Mesothelial cell of epicardium (in vitro differentiated cells): ENCODE results near the gene KSR1. TPM values are rescaled to one million over a fixed set of nuclear protein-coding genes. Genes with fewer than 3 reads are reported as not detected.

Experiments used
- DNase-seq, 2 experiments: peaks; one replicate each; pipeline ENCODE4 v3.0.0; 2021; ENCODE audit warnings: low spot score in 2 of 2; ENCODE audit not compliant: unreplicated experiment in 2 of 2
- H3K27ac Mint-ChIP-seq: 2 replicates; pipeline ENCODE4 v1.8.0; 2021; ENCODE audit warnings: mixed read lengths
- H3K27me3 Mint-ChIP-seq: 2 replicates; pipeline ENCODE4 v1.8.0; 2021; ENCODE audit warnings: low read depth, mixed read lengths
- H3K36me3 Mint-ChIP-seq: 2 replicates; pipeline ENCODE4 v1.8.0; 2021; ENCODE audit warnings: mixed read lengths
- H3K4me1 Mint-ChIP-seq: 2 replicates; pipeline ENCODE4 v1.8.0; 2021; ENCODE audit warnings: mixed read lengths
- H3K4me3 Mint-ChIP-seq: 2 replicates; pipeline ENCODE4 v1.8.0; 2021; ENCODE audit warnings: mild to moderate bottlenecking, moderate library complexity, mixed read lengths
- H3K9me3 Mint-ChIP-seq: 2 replicates; pipeline ENCODE4 v1.8.0; 2021; ENCODE audit warnings: mixed read lengths
- total RNA-seq: library from RNA; stranded (reverse); gene quantifications from 3 replicates; pipeline ENCODE4 v1.2.1, GENCODE V29; 2021
- TF ChIP-seq, protein P1 (sequence below): fragments of 200-600 bp; sonication (generic); IDR thresholded peaks from one replicate; pipeline ENCODE4 v1.5.0; 2021; ENCODE audit warnings: antibody characterized with exemption; ENCODE audit not compliant: unreplicated experiment

The KSR1 gene
- total RNA-seq, 1 donor from 2014 or later: 69.4 TPM

DNA sequence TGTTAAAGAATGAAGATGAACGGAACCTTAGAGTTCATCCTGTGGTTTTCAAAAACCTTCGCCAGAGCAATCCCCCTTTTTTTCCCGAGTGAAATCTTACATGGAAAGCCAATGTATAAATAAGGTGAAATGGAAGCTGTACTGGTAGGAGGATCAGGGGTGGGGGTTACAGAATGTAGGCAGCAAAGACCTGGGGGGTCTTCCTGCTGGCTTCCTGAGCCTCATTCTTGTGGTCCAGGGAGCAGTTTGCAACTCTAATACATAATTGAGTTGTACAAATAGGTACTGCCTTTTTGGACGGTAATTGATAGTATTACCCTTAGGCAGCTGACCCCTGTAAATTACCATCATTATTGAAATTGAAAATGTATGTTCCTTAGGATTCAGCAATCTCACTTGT lies 34.1 kb downstream of the KSR1 start:
- Mint-ChIP-seq H3K27ac (no peak overlapping the region), H3K27me3 (no peaks in the 10 kb centered on the region), H3K4me3 (no peak overlapping the region), H3K36me3 (peaks cover 3% of the 10 kb centered on the region), H3K9me3 (no peaks in the 10 kb centered on the region), H3K4me1 (peaks cover 45% of the 10 kb centered on the region)
- no peak for DNase-seq
- TF ChIP-seq, protein P1, sequence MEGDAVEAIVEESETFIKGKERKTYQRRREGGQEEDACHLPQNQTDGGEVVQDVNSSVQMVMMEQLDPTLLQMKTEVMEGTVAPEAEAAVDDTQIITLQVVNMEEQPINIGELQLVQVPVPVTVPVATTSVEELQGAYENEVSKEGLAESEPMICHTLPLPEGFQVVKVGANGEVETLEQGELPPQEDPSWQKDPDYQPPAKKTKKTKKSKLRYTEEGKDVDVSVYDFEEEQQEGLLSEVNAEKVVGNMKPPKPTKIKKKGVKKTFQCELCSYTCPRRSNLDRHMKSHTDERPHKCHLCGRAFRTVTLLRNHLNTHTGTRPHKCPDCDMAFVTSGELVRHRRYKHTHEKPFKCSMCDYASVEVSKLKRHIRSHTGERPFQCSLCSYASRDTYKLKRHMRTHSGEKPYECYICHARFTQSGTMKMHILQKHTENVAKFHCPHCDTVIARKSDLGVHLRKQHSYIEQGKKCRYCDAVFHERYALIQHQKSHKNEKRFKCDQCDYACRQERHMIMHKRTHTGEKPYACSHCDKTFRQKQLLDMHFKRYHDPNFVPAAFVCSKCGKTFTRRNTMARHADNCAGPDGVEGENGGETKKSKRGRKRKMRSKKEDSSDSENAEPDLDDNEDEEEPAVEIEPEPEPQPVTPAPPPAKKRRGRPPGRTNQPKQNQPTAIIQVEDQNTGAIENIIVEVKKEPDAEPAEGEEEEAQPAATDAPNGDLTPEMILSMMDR: no peak

DNA sequence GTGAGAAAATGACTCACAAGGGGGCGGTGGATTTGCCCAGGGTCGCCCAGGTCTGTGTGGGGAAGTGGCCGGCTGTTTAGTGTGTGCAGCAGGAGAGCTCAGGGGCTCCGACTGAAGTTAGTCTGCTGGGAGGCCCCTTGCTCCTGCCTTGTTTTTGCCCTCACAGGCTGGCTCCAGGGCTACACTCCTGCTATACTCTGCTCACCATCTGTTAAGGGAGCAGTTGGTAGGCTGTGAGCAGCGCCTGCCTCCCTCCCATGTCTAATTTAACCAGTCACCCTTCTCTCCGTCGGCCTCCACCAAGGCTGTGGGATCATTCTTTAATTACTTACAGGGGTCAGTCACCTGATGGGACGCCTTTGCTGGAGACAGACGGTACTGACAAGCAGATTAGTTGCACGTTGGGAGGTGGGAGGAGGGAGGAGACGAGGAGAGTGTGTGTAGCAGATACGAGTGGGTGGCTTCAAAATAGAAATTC lies 35.5 kb downstream of the KSR1 start:
- Mint-ChIP-seq H3K36me3 (peaks cover 3% of the 10 kb centered on the region), H3K4me3 (no peak overlapping the region), H3K27me3 (no peaks in the 10 kb centered on the region), H3K4me1 (peaks cover 56% of the 10 kb centered on the region), H3K9me3 (no peaks in the 10 kb centered on the region), H3K27ac (peak overlapping the region; percentile 12)
- TF ChIP-seq, protein P1: no peak
- no peak for DNase-seq

DNA sequence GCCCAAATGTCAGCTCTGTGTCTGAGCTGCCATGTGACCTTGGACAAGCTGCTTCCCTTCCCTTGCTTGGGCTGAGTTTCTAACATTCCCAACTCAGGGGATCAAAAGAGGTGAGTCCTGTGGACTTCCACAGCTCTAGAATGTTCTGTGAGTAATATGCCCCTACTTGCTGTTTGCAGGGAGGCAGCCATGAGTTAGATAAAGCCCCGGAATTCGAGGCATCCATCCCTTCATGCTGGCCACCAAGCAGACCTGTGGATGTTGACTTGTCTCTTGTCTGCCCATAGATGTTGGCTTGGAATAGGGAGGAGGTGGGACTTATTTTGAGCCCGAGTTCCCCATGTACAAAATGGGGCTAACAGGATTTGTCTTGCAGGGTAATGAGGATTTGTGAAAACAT lies 36.2 kb downstream of the KSR1 start:
- TF ChIP-seq, protein P1: no peak
- Mint-ChIP-seq H3K9me3 (no peaks in the 10 kb centered on the region), H3K36me3 (peaks cover 3% of the 10 kb centered on the region), H3K27me3 (no peaks in the 10 kb centered on the region), H3K4me3 (no peak overlapping the region), H3K4me1 (peaks cover 62% of the 10 kb centered on the region), H3K27ac (no peak overlapping the region)
- no peak for DNase-seq

DNA sequence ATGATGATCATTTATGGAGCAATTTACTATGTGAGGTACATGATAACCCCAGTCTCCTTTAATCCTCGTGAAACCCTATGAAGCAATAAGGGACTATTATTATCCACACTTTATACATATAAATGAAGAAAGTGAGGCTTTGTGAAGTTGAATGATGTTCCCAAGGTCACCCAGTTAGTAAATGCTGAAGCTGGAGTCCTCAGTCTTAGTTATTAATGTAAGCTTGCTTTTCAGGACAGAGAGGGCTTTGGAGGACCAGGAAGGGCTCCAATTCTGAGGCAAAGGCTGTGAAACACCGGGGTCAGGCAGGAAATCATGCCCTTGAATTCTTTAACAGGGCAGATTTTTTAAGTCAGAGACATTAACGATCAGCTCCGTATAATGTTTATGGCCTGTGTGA lies 36.8 kb downstream of the KSR1 start:
- Mint-ChIP-seq H3K27ac (no peak overlapping the region), H3K9me3 (no peaks in the 10 kb centered on the region), H3K4me1 (peaks cover 66% of the 10 kb centered on the region), H3K4me3 (no peak overlapping the region), H3K36me3 (peaks cover 3% of the 10 kb centered on the region), H3K27me3 (no peaks in the 10 kb centered on the region)
- TF ChIP-seq, protein P1: no peak
- no peak for DNase-seq

DNA sequence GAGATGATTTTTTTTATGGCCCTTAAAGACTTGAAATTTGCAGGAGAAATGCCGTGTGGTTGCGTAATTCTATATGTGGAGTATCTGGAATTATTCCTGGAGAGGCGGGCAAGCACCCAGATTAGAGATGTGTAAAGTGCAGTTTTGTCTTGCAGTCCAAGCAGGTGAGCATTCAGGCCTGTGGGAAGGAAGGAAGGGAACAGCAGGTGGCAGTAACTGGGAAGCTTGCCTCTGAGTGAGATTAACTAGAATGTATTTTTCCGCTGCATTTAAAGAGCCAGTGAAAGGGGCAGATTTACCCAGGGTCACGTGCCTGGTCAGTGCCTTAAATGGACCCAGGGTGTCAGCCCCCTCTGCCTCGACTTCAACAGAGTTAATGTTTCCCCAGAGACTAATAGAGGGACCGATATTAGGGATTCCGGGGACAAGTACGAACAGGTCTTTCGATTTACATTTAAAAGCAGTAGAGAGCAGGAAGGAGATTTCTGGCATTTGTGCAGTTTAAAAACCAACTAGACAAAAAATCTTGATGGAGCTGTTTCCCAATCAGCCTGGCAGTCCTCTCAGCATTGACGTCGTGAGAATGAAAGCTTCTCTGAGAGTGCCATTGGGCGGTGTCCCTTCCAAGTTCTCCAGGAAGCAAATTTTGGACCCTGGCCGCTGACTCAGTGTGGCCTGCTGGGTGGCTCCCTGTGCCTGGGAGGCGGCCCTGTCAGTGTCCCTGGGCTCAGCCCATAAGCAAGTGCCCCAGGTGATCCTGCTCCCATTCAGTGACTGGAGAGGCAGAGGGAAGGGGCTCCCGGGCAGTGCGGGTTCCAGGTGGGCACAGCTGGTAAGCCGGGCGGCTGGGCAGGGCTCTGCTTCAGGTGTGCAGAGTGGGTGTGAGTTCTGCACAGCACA lies 38.2 kb downstream of the KSR1 start:
- Mint-ChIP-seq H3K27me3 (no peaks in the 10 kb centered on the region), H3K4me1 (peaks cover 69% of the 10 kb centered on the region), H3K36me3 (no peaks in the 10 kb centered on the region), H3K4me3 (peak overlapping the region; percentile 20), H3K27ac (peak overlapping the region; percentile 92), H3K9me3 (no peaks in the 10 kb centered on the region)
- no peak for DNase-seq
- TF ChIP-seq, protein P1: no peak
